Choroid plexus epithelial cell (primary cell): ENCODE data around the gene NOL7.

Experiments used
- DNase-seq: peaks from one replicate; pipeline ENCODE4 v3.0.0-alpha.2; 2010; ENCODE audit warnings: low read depth
- H3K4me3 ChIP-seq: 2 replicates; pipeline ENCODE4 v1.5.1; 2011; ENCODE audit warnings: low read depth, mild to moderate bottlenecking, control low read depth, low read length, moderate library complexity
- CTCF ChIP-seq: conservative IDR thresholded peaks from 2 replicates; pipeline ENCODE4 v1.5.1; 2011; ENCODE audit warnings: low read depth, mild to moderate bottlenecking, control low read depth, inconsistent platforms, low read length, moderate library complexity

NOL7 gene

DNA sequence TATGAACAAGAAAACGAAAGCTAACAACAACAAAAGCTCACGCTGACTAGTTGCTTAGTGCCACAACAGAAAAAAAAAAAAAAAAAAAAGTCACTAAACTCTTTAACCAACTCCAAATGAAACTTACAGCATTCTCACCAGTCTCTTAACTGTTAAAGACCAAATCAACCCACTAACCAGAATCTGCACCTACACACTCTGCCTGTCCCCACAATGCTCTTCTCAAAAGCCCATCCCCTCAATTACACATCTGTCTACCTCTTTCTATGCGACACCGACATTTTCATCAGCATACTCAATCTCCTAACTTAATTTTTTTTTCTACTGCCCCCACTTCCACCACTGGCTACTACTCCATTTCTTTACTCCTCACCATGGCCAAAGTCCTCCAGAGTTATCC, 34.3 kb downstream of the NOL7 start:
- no peak overlapping the region for H3K4me3 ChIP-seq
- TF ChIP-seq CTCF = no peak
- no peak for DNase-seq

DNA sequence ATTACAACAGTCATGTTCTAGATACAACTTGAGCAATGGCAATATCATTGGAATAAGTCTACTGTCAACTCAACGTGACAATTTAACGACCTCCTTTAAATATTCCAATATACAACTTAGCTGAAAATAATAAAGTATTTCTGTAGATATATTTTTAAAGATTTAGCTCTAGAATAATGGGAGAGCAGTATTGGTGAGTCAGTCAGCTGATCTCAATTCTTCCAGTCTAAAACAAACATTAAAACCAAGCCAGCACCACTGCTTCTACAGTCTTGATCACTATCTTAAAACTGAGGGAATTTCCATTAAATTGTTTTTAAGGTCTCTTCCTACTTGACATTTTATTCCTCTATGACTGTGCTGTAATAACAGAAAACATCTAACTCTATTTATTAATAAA, 38.2 kb downstream of the NOL7 start:
- peak; percentile 50 for DNase-seq
- no peak overlapping the region for H3K4me3 ChIP-seq
- no peak for TF ChIP-seq CTCF

GRCh38 chr6:13654496-13654895, 39.4 kb downstream of the NOL7 start:
- no peak for DNase-seq
- H3K4me3 ChIP-seq = no peak overlapping the region
- no peak for TF ChIP-seq CTCF

GRCh38 chr6:13655700-13656099, 40.6 kb downstream of the NOL7 start:
- DNase-seq = no peak
- no peak for TF ChIP-seq CTCF
- no peak overlapping the region for H3K4me3 ChIP-seq

DNA sequence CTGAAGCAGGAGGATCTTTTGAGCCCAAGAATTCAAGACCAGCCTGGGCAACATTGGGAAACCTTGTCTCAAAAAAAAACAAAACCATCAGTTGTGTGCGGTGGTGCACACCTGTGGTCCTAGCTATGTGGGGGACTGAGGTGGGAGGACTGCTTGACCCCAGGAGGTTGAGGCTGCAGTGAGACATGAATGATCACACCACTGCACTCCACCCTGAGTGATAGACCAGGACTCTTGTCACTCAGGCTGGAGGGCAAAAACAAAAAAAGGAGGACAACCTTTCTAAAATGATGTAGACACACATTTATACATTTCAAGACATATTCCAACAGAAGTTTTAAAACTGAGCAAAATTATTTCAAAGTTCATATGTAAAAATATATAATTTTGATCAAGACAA, 45.1 kb downstream of the NOL7 start:
- DNase-seq = no peak
- TF ChIP-seq CTCF = no peak

DNA sequence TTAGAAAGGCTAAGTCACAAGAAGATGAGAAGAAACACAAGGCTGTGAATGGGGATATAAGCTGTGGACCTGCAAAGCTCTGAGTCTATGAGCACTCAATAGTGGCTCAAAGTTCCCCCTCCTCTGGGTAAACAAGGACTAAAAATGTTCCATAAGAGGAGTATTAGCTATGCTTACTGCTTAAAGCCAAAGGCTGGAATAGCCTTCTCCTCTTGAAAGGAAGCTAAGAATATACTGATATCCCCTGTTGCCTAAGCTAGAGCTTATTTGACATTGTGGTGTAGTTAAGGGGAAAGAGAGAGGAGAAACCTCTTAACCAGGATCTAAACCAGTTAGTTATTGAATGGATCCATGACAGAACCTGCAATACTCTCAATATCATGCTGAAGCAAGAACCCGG, 45.8 kb downstream of the NOL7 start:
- no peak overlapping the region for H3K4me3 ChIP-seq
- TF ChIP-seq CTCF = no peak
- DNase-seq = no peak

More for the DNA sequence above, 45.1 kb downstream of the NOL7 start:
- H3K4me3 ChIP-seq = no peak overlapping the region

GRCh38 chr6:13661647-13662046, 46.5 kb downstream of the NOL7 start:
- no peak for DNase-seq
- no peak for TF ChIP-seq CTCF
- H3K4me3 ChIP-seq = no peak overlapping the region
